DND-41 (cell line): ENCODE results near the gene ENO3.

Source experiments
- ATAC-seq: fragments of 200-7000 bp; cut with Tn5 transposase; 3 replicates; pipeline ENCODE4 v1.9.1; 2021; ENCODE audit warnings: low read depth; ENCODE audit not compliant: insufficient read depth
- DNase-seq: peaks from one replicate; pipeline ENCODE4 v3.0.0-alpha.2; 2020
- H2AFZ ChIP-seq: 2 replicates; pipeline ENCODE4 v1.6.0; 2012; ENCODE audit warnings: low read depth, low read length
- H3K27ac ChIP-seq: 2 replicates; pipeline ENCODE4 v1.5.1; 2012; ENCODE audit warnings: low read length, inconsistent platforms
- H3K27me3 ChIP-seq: fragments of 200-600 bp; sonication (generic); 2 replicates; pipeline ENCODE4 v1.6.0; 2012; ENCODE audit warnings: low read length, mild to moderate bottlenecking, inconsistent platforms; ENCODE audit not compliant: insufficient read depth, poor library complexity
- H3K36me3 ChIP-seq: 2 replicates; pipeline ENCODE4 v1.5.1; 2012; ENCODE audit warnings: low read length, inconsistent platforms; ENCODE audit not compliant: insufficient read depth
- H3K4me1 ChIP-seq: 2 replicates; pipeline ENCODE4 v1.5.1; 2012; ENCODE audit warnings: mild to moderate bottlenecking, low read length; ENCODE audit not compliant: insufficient read depth
- H3K4me2 ChIP-seq: 2 replicates; pipeline ENCODE4 v1.6.0; 2012; ENCODE audit warnings: mild to moderate bottlenecking, moderate library complexity, low read length, inconsistent platforms; ENCODE audit not compliant: insufficient read depth
- H3K4me3 ChIP-seq, 2 experiments: fragments of 200-600 bp in 1 of 2; shearing (Covaris generic) in 1 of 2; 2 replicates each; pipeline ENCODE4 v1.5.1; 2012 to 2016; ENCODE audit warnings: inconsistent platforms in 2 of 2, low read length in 2 of 2, mild to moderate bottlenecking in 2 of 2, low read depth in 1 of 2, moderate library complexity in 1 of 2
- H3K79me2 ChIP-seq: 2 replicates; pipeline ENCODE4 v1.6.0; 2012; ENCODE audit warnings: low read length, inconsistent platforms; ENCODE audit not compliant: insufficient read depth
- H3K9ac ChIP-seq: 2 replicates; pipeline ENCODE4 v1.6.0; 2012; ENCODE audit warnings: low read depth, mild to moderate bottlenecking, inconsistent platforms, low read length, moderate library complexity
- H3K9me3 ChIP-seq: 2 replicates; pipeline ENCODE4 v1.5.1; 2012; ENCODE audit warnings: low read length, moderate library complexity, mild to moderate bottlenecking, inconsistent platforms; ENCODE audit not compliant: insufficient read depth, severe bottlenecking
- H4K20me1 ChIP-seq: 2 replicates; pipeline ENCODE4 v1.6.0; 2012; ENCODE audit warnings: low read length; ENCODE audit not compliant: insufficient read depth
- CTCF ChIP-seq: IDR thresholded peaks from 2 replicates; pipeline ENCODE4 v1.5.1; 2012; ENCODE audit warnings: borderline replicate concordance, low read length, moderate library complexity, mild to moderate bottlenecking; ENCODE audit not compliant: poor library complexity, severe bottlenecking; ENCODE audit errors: extremely low read depth
- EZH2 ChIP-seq: IDR thresholded peaks from 3 replicates; pipeline ENCODE4 v1.6.1; 2012; ENCODE audit warnings: borderline replicate concordance, low read depth, mild to moderate bottlenecking, moderate library complexity, low read length, inconsistent platforms; ENCODE audit not compliant: severe bottlenecking

Gene ENO3

GRCh38 chr17:4936436-4936835 lies 14.5 kb upstream of the ENO3 start:
- Histone ChIP-seq H3K4me1 (peaks cover 21% of the 10 kb centered on the region), H4K20me1 (peaks cover 25% of the 10 kb centered on the region; the same call in 1 of the 2 replicates), H3K4me3 (no peak overlapping the region), H3K79me2 (peaks cover 29% of the 10 kb centered on the region), H3K9me3 (no peaks in the 10 kb centered on the region), H3K27me3 (no peaks in the 10 kb centered on the region), H3K27ac (no peak overlapping the region), H3K9ac (no peak overlapping the region), H3K36me3 (peaks cover 29% of the 10 kb centered on the region), H2AFZ (no peak overlapping the region), H3K4me2 (no peak overlapping the region)
- no peak for ATAC-seq
- no peak for DNase-seq
- TF ChIP-seq CTCF (no peak), EZH2 (no peak)

- no peak for TF ChIP-seq EZH2
- no peak for TF ChIP-seq CTCF
- Histone ChIP-seq H4K20me1 (peaks cover 33% of the 10 kb centered on the region; the same call in 1 of the 2 replicates), H3K4me1 (peaks cover 32% of the 10 kb centered on the region), H3K9me3 (no peaks in the 10 kb centered on the region), H2AFZ (no peak overlapping the region), H3K4me3 (no peak overlapping the region), H3K79me2 (peaks cover 40% of the 10 kb centered on the region), H3K4me2 (no peak overlapping the region), H3K27me3 (no peaks in the 10 kb centered on the region), H3K27ac (no peak overlapping the region), H3K36me3 (peaks cover 40% of the 10 kb centered on the region), H3K9ac (0 out of 2 replicates have a peak overlapping the region, but pooled peaks have one; percentile 82)
- DNase-seq (no peak), ATAC-seq (no peak)
Observed at GRCh38 chr17:4937553-4937952, 13.4 kb upstream of the ENO3 start.

DNA sequence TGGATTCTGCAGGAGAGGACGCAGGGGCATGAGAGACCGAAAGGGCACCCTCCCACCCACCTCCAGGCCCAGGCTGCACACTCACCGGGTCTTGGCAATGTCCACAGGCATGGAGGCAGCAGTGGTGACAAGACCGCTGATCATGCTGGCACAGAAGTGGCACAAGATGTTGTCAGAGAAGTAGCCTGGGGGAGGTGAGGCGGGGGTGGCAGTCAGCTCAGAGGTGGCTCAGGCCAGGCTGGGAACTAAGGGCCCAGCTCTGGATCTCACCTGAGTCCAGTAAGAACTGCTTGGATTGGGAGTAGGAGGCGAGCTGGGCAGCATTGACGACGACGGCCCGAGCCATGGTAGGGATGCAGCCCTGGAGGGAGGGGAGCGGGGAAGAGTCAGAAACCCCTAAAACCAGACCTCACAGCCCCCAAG lies 12.8 kb upstream of the ENO3 start:
- TF ChIP-seq CTCF (no peak), EZH2 (no peak)
- no peak overlapping the region for H2AFZ ChIP-seq
- H3K4me1 ChIP-seq, result peaks cover 38% of the 10 kb centered on the region
- peak overlapping the region; percentile 83 for H3K4me2 ChIP-seq
- no peak for DNase-seq
- no peak for ATAC-seq
- no peaks in the 10 kb centered on the region for H3K27me3 ChIP-seq
- H3K9me3 ChIP-seq, result no peaks in the 10 kb centered on the region
- H4K20me1 ChIP-seq, result peaks cover 38% of the 10 kb centered on the region; the same call in 1 of the 2 replicates
- peak overlapping the region; percentile 82 for H3K9ac ChIP-seq
- peaks cover 45% of the 10 kb centered on the region for H3K36me3 ChIP-seq
- H3K79me2 ChIP-seq, result peaks cover 45% of the 10 kb centered on the region
- no peak overlapping the region; the same call in 1 of the 2 replicates for H3K27ac ChIP-seq
- peak overlapping the region in 1 of 2 experiments; percentile 77; a peak in 1 of 4 replicates for H3K4me3 ChIP-seq
